GM21447 (cell line): ENCODE results near the gene MED29.
A peak's percentile ranks its signal among the peaks of the same experiment; 100 is the strongest.

Experiments
- ATAC-seq: cut with Tn5 transposase; IDR thresholded peaks from one replicate; pipeline ENCODE4 v1.9.1; 2021; ENCODE audit not compliant: unreplicated experiment

The MED29 gene

GRCh38 chr19:39426170-39426569 is 35.0 kb downstream of the MED29 start:
- no peak for ATAC-seq

DNA sequence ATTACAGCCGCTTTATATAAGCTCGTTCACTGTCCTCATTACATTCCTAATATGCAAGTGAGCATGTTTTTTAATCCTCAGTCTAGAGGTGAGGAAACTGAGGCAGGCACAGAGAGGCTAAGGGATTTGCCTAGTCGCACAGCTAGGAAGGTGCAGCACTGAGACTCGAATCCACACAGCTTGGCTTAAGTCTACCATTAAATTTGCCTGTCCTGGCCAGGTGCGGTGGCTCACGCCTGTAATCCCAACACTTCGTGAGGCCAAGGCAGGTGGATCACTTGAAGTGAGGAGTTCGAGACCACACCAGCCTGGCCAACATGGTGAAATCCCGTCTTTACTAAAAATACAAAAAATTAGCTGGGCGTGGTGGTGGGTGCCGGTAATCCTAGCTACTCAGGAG is 36.5 kb downstream of the MED29 start:
- no peak for ATAC-seq

DNA sequence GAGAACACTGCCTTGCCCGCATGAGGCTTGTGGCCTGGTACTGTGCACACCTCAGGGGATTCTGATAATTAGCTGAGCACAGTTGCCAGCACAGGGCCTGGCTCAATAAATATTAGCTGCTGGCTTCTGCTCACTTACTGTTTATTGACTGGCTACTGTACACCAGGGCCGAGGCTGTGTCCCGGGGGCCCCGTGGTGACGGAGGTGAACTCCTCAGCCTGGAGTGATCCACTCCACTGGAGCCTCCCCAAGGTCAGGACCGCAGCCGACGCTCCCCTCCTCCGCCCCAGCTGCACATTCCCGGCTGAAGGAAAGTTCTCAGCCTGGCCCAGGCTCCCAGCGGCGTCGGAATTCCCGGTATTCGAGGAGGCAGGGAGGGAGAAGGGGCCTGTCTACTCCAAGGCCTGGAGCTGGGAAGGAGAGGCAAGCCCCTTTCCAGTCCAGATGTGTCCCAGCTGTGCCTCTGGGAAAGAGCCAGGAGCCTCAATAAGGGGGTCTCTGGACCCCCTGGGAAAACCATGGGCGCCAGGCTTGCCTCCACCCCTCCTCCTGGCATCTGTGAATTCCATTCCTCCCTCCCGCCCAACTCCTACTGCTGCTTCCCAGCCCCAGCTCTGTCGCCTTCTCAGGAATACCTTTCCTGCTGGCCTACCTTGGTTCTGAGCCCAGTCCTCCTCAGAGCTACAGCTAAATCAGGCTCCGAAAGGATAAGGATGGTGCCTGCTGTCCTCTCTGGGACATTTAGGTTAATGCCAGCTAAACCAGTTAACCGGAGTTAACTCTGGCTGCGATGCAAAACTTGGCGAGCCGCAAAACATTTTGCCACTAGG is 37.3 kb downstream of the MED29 start:
- ATAC-seq, result no peak

GRCh38 chr19:39430675-39431593 is 39.8 kb downstream of the MED29 start:
- no peak for ATAC-seq

GRCh38 chr19:39432677-39433025 is 41.5 kb downstream of the MED29 start:
- ATAC-seq, result no peak

- no peak for ATAC-seq
Measured at GRCh38 chr19:39433480-39434079, 42.4 kb downstream of the MED29 start.

DNA sequence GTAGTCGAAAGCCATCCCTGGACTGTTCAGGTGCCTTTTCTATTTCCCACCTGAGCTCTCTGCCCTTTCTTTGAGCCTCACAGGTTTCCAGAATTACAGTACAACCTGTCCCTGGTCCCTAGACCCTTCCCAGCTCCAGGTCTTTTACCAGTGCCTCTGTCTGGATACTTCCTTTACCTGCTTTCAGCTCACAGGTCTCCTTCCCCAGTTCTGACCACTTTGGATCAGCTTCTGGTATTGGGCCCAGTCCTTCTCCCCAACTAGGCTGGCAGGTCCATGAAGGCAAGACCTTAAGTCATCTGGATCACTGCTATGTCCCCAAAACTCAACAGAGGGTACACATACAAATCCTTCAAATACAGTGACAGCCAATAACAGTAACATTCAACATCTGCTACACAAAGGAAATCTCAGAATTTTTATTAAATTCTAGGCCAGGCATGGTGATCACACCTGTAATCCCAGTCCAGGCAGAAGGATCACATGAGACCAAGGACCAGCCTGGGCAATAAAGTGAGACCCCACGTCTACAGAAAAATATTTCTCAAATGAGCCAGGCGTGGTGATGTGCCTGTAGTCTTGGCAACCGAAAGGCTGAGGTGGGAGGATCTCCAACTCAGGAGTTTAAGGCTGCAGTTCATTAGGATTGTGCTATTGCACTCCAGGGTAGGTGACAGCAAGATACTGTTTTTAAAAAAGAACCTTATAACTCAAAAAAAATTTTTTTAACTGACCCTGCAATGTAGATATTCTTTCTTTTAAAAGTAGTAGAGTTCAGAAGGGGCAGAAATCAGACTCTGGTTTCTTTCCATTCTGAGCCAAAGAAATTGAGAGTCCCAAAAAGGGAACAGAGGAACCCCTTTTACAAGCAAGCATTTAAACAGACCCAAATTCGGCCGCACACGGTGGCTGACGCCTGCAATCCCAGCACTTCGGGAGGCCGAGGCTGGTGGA is 43.2 kb downstream of the MED29 start:
- no peak for ATAC-seq

DNA sequence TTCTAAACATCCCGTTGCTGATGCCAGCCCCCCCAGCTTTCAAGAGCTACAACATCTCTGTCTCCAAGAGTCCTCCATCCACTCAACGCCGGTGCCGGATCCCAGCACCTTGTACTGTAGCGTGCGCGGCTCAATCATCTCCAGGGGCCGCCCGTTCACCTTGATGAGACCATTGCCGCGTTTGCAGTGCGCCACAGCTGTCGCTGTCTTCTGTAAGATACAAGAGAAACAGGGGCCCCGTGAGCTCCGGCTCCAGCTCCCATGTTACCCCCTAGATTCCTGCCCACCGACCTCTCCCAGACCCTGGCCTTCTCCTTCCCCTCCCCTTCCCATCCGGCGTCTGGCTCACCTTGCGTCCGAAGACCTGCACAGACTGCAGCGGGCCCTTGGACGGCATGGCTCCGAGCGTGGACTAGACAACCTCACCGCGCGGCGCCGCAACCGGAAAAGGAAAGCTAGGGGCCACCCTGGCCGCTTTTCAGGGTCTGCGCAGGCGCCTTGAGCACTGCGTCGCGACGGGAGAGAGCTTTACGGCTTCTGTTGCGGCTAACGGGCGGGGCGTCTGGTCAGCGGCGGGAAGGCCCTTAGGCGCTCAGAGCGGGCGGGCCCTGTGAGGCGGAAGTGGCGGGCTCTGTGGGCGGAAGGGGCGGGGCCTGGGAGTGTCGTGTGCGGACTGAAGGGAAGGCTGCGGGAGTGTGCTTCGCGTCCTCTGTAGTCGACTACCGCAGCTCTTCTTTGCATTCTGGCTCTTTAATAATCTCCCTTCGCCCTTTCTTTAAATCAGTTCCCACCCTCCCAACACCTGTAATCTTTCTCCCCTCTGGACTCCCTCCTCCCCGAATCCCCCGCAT is 44.5 kb downstream of the MED29 start, which contains the start of gene RPS16:
TSS of gene RPS16 (minus strand) at position 451 of the 851 bp plus-strand sequence. CDS start at position 397, 54 bp downstream.
- ATAC-seq, result peak; percentile 69

DNA sequence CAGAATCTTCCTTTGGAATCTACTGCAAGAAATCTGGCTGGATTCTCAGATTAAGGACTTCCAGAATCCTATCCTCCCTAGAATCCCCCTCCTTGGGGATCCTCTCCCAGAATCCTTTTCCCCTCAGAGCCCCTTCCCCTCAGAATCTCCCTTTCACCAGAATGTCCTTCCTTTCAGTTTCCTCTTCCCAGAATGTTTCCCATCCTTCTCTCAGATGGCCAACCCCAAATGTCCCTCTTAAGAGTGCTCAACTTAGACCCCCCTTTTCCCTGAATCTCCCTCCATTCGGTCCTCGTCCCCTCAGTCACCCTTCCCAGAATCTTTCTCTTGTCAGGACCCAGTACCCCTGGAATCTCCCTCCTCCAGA is 45.2 kb downstream of the MED29 start:
- ATAC-seq, result no peak

DNA sequence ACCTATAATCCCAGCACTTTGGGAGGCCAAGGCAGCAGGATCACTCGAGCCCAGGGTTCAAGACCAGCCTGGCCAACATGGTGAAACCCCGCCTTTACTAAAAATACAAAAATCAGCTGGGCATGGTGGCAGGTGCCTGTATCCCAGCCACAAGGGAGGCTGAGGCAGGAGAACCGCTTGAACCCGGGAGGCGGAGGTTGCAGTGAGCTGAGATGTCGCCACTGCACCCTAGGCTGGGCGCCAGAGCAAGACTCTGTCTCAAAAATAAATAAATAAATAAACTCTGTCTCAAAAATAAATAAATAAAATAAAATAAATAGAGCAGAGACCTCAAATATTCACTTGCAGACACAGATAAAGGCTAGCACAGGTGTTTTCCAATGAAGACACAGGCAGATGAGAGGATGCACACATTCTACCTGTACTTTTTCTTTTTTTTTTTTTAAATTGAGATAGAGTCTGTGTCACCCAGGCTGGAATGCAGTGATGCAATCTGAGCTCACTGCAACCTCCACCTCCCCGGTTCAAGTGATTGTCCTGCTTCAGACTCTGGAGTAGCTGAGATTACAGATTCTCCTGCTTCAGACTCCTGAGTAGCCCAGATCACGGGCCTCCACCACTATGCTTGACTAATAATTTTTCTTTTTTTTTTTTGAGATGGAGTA is 47.2 kb downstream of the MED29 start:
- ATAC-seq, result no peak

GRCh38 chr19:39444598-39445195 is 53.5 kb downstream of the MED29 start:
- ATAC-seq, result no peak

GRCh38 chr19:39445196-39446111 is 54.3 kb downstream of the MED29 start, which contains the start of gene SUPT5H:
TSS of gene SUPT5H (plus strand) at chr19:39445582. CDS start at chr19:39445891, 309 bp downstream.
- peak; percentile 74 for ATAC-seq

GRCh38 chr19:39446365-39447084 is 55.3 kb downstream of the MED29 start:
- ATAC-seq, result no peak

DNA sequence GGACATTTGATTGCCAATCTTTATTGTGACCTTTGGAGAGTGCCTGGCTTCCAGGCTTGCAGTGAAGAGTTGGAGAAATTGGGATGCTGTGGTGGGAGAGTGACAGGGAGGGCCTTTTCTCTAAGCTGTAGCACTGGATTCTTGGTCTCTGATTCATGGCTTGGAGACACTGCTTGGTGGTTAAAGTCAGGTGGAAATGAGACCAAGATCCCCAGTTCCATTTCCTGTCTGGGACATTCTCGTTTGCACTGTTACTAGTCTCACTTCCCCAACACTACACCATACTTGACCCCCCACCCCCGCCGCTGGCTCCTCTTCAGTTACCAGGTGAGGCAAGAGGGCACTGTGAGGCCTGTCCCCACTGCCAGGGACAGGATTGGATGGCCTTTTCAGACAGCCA is 57.1 kb downstream of the MED29 start:
- ATAC-seq, result peak; percentile 49

GRCh38 chr19:39449116-39449797 is 58.1 kb downstream of the MED29 start:
- no peak for ATAC-seq
